ENCODE results near the gene ERF. TPM values are rescaled to one million over a fixed set of nuclear protein-coding genes. Genes with fewer than 3 reads are reported as not detected.
A peak's percentile ranks its signal among the peaks of the same experiment; 100 is the strongest.

Gene ERF
- total and polyA plus RNA-seq, 10 donors: 13.5 to 73.1 (median 48.0) TPM

GRCh38 chr19:42198676-42199439, 56.1 kb downstream of the ERF start:
- peak overlapping the region; percentile 84 to 99 (median 94) for H3K27ac ChIP-seq
- intact Hi-C loops (cut with DNase I; ENCODE audit: low total_unique reads): no loop called here
- TF ChIP-seq POLR2A (IDR thresholded peaks at IDR 0.05): no peak
- TF ChIP-seq, protein P1, sequence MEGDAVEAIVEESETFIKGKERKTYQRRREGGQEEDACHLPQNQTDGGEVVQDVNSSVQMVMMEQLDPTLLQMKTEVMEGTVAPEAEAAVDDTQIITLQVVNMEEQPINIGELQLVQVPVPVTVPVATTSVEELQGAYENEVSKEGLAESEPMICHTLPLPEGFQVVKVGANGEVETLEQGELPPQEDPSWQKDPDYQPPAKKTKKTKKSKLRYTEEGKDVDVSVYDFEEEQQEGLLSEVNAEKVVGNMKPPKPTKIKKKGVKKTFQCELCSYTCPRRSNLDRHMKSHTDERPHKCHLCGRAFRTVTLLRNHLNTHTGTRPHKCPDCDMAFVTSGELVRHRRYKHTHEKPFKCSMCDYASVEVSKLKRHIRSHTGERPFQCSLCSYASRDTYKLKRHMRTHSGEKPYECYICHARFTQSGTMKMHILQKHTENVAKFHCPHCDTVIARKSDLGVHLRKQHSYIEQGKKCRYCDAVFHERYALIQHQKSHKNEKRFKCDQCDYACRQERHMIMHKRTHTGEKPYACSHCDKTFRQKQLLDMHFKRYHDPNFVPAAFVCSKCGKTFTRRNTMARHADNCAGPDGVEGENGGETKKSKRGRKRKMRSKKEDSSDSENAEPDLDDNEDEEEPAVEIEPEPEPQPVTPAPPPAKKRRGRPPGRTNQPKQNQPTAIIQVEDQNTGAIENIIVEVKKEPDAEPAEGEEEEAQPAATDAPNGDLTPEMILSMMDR (IDR thresholded peaks at IDR 0.05 in 8 of 11, conservative IDR thresholded peaks at IDR 0.05 in 3 of 11): no peak
- TF ChIP-seq POLR2AphosphoS5 (IDR thresholded peaks at IDR 0.05): peak in 2 of 3 donors; percentile 86 to 88
- peaks cover 63 to 88% (median 78%) of the 10 kb centered on the region in 6 donors for H3K4me1 ChIP-seq
- H3K27me3 ChIP-seq (replicated peaks in 1 of 7): no peaks in the 10 kb centered on the region
- DNase-seq: peak; percentile 94
- no peaks in the 10 kb centered on the region for H3K9me3 ChIP-seq
- H3K4me3 ChIP-seq: peak overlapping the region in 7 of 8 donors; percentile 25 to 69 (median 34)
- H3K36me3 ChIP-seq: peaks cover 0 to 78% (median 28%) of the 10 kb centered on the region in 6 donors
- WGBS, 5 donors: 15 to 37% (median 22%) methylated on average over 5 to 7 of the region's 7 CpGs

Other genes with a start within 250 kb of the ERF start
- 1 to 10 TPM in 6 of 7 donors, under 1 TPM in 1; 0.98 to 4.7 (median 2.2) TPM for gene GRIK5, start 184.9 kb downstream of the ERF start, total RNA-seq
- gene GRIK5, start 184.9 kb downstream of the ERF start, polyA plus RNA-seq: 1 to 10 TPM in 2 of 3 donors, under 1 TPM in 1; 0.94 to 1.4 (median 1.4) TPM
- gene ZNF574, start 179.0 kb downstream of the ERF start, total RNA-seq: 10 to 100 TPM; 12.0 to 21.0 (median 17.4) TPM
- 10 to 100 TPM in 1 of 3 donors, 1 to 10 TPM in 2; 4.7 to 10.5 (median 4.9) TPM for gene ZNF574, start 179.0 kb downstream of the ERF start, polyA plus RNA-seq
- 10 to 100 TPM; 22.7 to 67.4 (median 45.4) TPM for gene POU2F2, start 122.7 kb downstream of the ERF start, total RNA-seq
- gene POU2F2, start 122.7 kb downstream of the ERF start, polyA plus RNA-seq: 10 to 100 TPM; 22.3 to 48.5 (median 33.3) TPM
- gene DEDD2, start 37.5 kb downstream of the ERF start, total RNA-seq: 10 to 100 TPM; 43.3 to 73.9 (median 48.5) TPM
- gene DEDD2, start 37.5 kb downstream of the ERF start, polyA plus RNA-seq: 10 to 100 TPM; 24.7 to 52.1 (median 29.4) TPM
- gene ZNF526, start 34.8 kb downstream of the ERF start, total RNA-seq: 10 to 100 TPM in 4 of 7 donors, 1 to 10 TPM in 3; 6.5 to 15.0 (median 10.2) TPM
- 1 to 10 TPM; 1.9 to 6.1 (median 2.8) TPM for gene ZNF526, start 34.8 kb downstream of the ERF start, polyA plus RNA-seq
- gene GSK3A, start 12.5 kb downstream of the ERF start, total RNA-seq: 10 to 100 TPM; 20.8 to 33.1 (median 31.1) TPM
- 10 to 100 TPM; 22.7 to 39.3 (median 26.4) TPM for gene GSK3A, start 12.5 kb downstream of the ERF start, polyA plus RNA-seq
- 100 to 1,000 TPM in 1 of 7 donors, 10 to 100 TPM in 6; 63.8 to 100 (median 76.7) TPM for gene CIC, start 14.1 kb upstream of the ERF start, total RNA-seq
- gene CIC, start 14.1 kb upstream of the ERF start, polyA plus RNA-seq: 10 to 100 TPM; 12.5 to 43.6 (median 16.8) TPM
- 1 to 10 TPM in 2 of 7 donors, under 1 TPM in 3, not detected in 2; 0.46 to 1.2 (median 0.60) TPM for gene PRR19, start 47.0 kb upstream of the ERF start, total RNA-seq
- gene PRR19, start 47.0 kb upstream of the ERF start, polyA plus RNA-seq: under 1 TPM; 0.33 to 0.61 (median 0.49) TPM
- gene PAFAH1B3, start 47.5 kb upstream of the ERF start, total RNA-seq: 10 to 100 TPM; 13.7 to 20.3 (median 15.5) TPM
- 10 to 100 TPM; 24.3 to 34.3 (median 29.9) TPM for gene PAFAH1B3, start 47.5 kb upstream of the ERF start, polyA plus RNA-seq
- 1 to 10 TPM in 2 of 7 donors, under 1 TPM in 4, not detected in 1; 0.28 to 2.3 (median 0.79) TPM for gene TMEM145, start 58.2 kb upstream of the ERF start, total RNA-seq
- gene TMEM145, start 58.2 kb upstream of the ERF start, polyA plus RNA-seq: under 1 TPM; 0.13 to 0.43 (median 0.21) TPM
- gene MEGF8, start 70.5 kb upstream of the ERF start, total RNA-seq: 10 to 100 TPM; 15.3 to 26.2 (median 22.5) TPM
- gene MEGF8, start 70.5 kb upstream of the ERF start, polyA plus RNA-seq: 10 to 100 TPM in 1 of 3 donors, 1 to 10 TPM in 2; 2.3 to 11.0 (median 2.5) TPM
- 1 to 10 TPM in 4 of 7 donors, under 1 TPM in 1, not detected in 2; 0.80 to 2.8 (median 2.5) TPM for gene CNFN, start 135.2 kb upstream of the ERF start, total RNA-seq
- gene CNFN, start 135.2 kb upstream of the ERF start, polyA plus RNA-seq: 10 to 100 TPM; 13.1 to 16.8 (median 15.7) TPM
- 10 to 100 TPM; 20.7 to 43.7 (median 25.3) TPM for gene LIPE, start 172.3 kb upstream of the ERF start, total RNA-seq
- gene LIPE, start 172.3 kb upstream of the ERF start, polyA plus RNA-seq: 10 to 100 TPM; 20.6 to 39.5 (median 21.1) TPM
- gene CXCL17, start 187.8 kb upstream of the ERF start, total RNA-seq: not detected
- gene CXCL17, start 187.8 kb upstream of the ERF start, polyA plus RNA-seq: under 1 TPM; 0.11 to 0.19 (median 0.12) TPM

All from spleen (tissue), 11 donors.